Naive thymus-derived CD4-positive, alpha-beta T cell (primary cell): Measurements from ENCODE around the gene EFR3B. TPM values are rescaled to one million over a fixed set of nuclear protein-coding genes. Genes with fewer than 3 reads are reported as not detected.
"Not testable (repeated sequence)": the region's sequence is repeated elsewhere in the genome, so short reads cannot be mapped to it uniquely, and the experiment has no call there.

Experiments
- ATAC-seq: fragments of 150-1000 bp; cut with Tn5 transposase; 2 replicates; pipeline ENCODE4 v1.10.0; 2021; ENCODE audit warnings: mild to moderate bottlenecking, moderate library complexity
- CTCF ChIA-PET: fragments of 350-600 bp; sonication (Branson Sonifier 250); formaldehyde crosslinking; loops from one replicate; lab custom pipeline; 2021; ENCODE audit warnings: antibody characterized with exemption; lab: Charles Lee
- POLR2A ChIA-PET: fragments of 350-600 bp; sonication (Branson Sonifier 250); formaldehyde crosslinking; loops from one replicate; lab custom pipeline; 2021; ENCODE audit warnings: antibody characterized with exemption, inconsistent platforms; lab: Charles Lee
- DNase-seq, 9 donors: peaks; one replicate each; pipeline versions ENCODE4 v3.0.0 to v3.0.0-alpha.2; 2020 to 2022; ENCODE audit warnings: mixed read lengths in 1 of 9
- H3K27ac ChIP-seq: one replicate; pipeline ENCODE4 v1.7.0; 2013; ENCODE audit warnings: mild to moderate bottlenecking, low read depth, low read length, moderate library complexity
- H3K27me3 ChIP-seq, 2 donors: one replicate each; pipeline ENCODE4 v1.7.0; 2013; ENCODE audit warnings: low read length in 2 of 2, mild to moderate bottlenecking in 2 of 2, moderate library complexity in 2 of 2; ENCODE audit not compliant: control insufficient read depth in 2 of 2, insufficient read depth in 2 of 2
- H3K36me3 ChIP-seq, 3 experiments: 1 replicate in 2 of 3; 2 replicates in 1 of 3; pipeline ENCODE4 v1.7.0; 2013; ENCODE audit warnings: low read length in 3 of 3, mild to moderate bottlenecking in 3 of 3, moderate library complexity in 1 of 3; ENCODE audit not compliant: insufficient read depth in 3 of 3, control insufficient read depth in 2 of 3
- H3K4me1 ChIP-seq, 2 donors: one replicate each; pipeline ENCODE4 v1.7.0; 2013; ENCODE audit warnings: low read length in 2 of 2, mild to moderate bottlenecking in 2 of 2, moderate library complexity in 1 of 2; ENCODE audit not compliant: control insufficient read depth in 2 of 2, insufficient read depth in 2 of 2
- H3K4me3 ChIP-seq: 2 replicates; pipeline ENCODE4 v1.7.0; 2013; ENCODE audit warnings: mild to moderate bottlenecking, low read length
- H3K9me3 ChIP-seq, 3 experiments: 1 replicate in 2 of 3; 2 replicates in 1 of 3; pipeline ENCODE4 v1.7.0; 2013; ENCODE audit warnings: low read length in 3 of 3; ENCODE audit not compliant: control insufficient read depth in 2 of 3
- H3K27ac Mint-ChIP-seq, 9 donors: one replicate each; pipeline ENCODE4 v1.8.0; 2020 to 2022; ENCODE audit warnings: mixed read lengths in 9 of 9, mild to moderate bottlenecking in 8 of 9, moderate library complexity in 5 of 9, inconsistent platforms in 2 of 9
- H3K27me3 Mint-ChIP-seq, 5 donors: one replicate each; pipeline ENCODE4 v1.8.0; 2021 to 2022; ENCODE audit warnings: mixed read lengths in 5 of 5, mild to moderate bottlenecking in 1 of 5
- H3K36me3 Mint-ChIP-seq, 5 donors: one replicate each; pipeline ENCODE4 v1.8.0; 2020 to 2022; ENCODE audit warnings: mixed read lengths in 5 of 5, mild to moderate bottlenecking in 3 of 5, inconsistent platforms in 1 of 5
- H3K4me1 Mint-ChIP-seq, 7 donors: one replicate each; pipeline ENCODE4 v1.8.0; 2020 to 2022; ENCODE audit warnings: mixed read lengths in 7 of 7, mild to moderate bottlenecking in 3 of 7, inconsistent platforms in 1 of 7
- H3K4me3 Mint-ChIP-seq, 10 donors: one replicate each; pipeline ENCODE4 v1.8.0; 2020 to 2022; ENCODE audit warnings: mild to moderate bottlenecking in 10 of 10, mixed read lengths in 10 of 10, moderate library complexity in 6 of 10, inconsistent platforms in 2 of 10
- H3K9me3 Mint-ChIP-seq, 11 donors: one replicate each; pipeline ENCODE4 v1.8.0; 2020 to 2022; ENCODE audit warnings: mixed read lengths in 11 of 11, mild to moderate bottlenecking in 4 of 11, inconsistent platforms in 1 of 11, moderate library complexity in 1 of 11
- intact Hi-C, 2 donors: fragments of 100-400 bp; cut with micrococcal nuclease; formaldehyde crosslinking; loops; one replicate each; pipeline ENCODE4 v1.15.1; 2023
- polyA plus RNA-seq, 2 donors: library from polyadenylated mRNA; unstranded; fragments of 300-500 nt; fragmentation: Illumina TruSeq; gene quantifications; one replicate each; pipeline ENCODE4 v1.2.3, GENCODE V29; 2021
- total RNA-seq, 6 experiments: library from RNA in 5 of 6; stranded (reverse) in 5 of 6; gene quantifications; 1 replicate in 5 of 6; 2 replicates in 1 of 6; pipeline ENCODE4 v1.2.3 and lab custom pipeline; 2021 to 2026

The EFR3B gene
- total and polyA plus RNA-seq, 7 experiments from 2014 or later, result 0.05 to 0.10 (median 0.08) TPM; not detected in 3

- H3K9me3 Mint-ChIP-seq, H3K36me3 Mint-ChIP-seq, H3K9me3 ChIP-seq, intact Hi-C loops, ATAC-seq, H3K4me1 ChIP-seq, H3K27me3 ChIP-seq, DNase-seq, CTCF ChIA-PET, H3K36me3 ChIP-seq: not testable (repeated sequence)
- Mint-ChIP-seq H3K27me3 (peaks cover 0 to 34% (median 8%) of the 10 kb centered on the region in 5 donors), H3K4me1 (peaks cover 12 to 38% (median 26%) of the 10 kb centered on the region in 7 donors), H3K27ac (peak overlapping the region in 7 of 9 donors; percentile 18 to 77 (median 46)), H3K4me3 (peak overlapping the region; percentile 32 to 80 (median 62))
- Histone ChIP-seq H3K27ac (peak overlapping the region; percentile 67), H3K4me3 (peak overlapping the region; percentile 52)
- POLR2A ChIA-PET, result interaction anchor here (0.7 kb wide), 2 partner anchors 12 to 166 kb away, joined by 3 read pairs; no protein-coding TSS in a partner anchor
Observed at GRCh38 chr2:25162061-25162460, 120.2 kb downstream of the EFR3B start.

GRCh38 chr2:25164561-25164960, 122.7 kb downstream of the EFR3B start:
- intact Hi-C loops, result no loop called here
- DNase-seq, result no peak
- Histone ChIP-seq H3K27ac (no peak overlapping the region), H3K4me3 (no peak overlapping the region), H3K36me3 (no peaks in the 10 kb centered on the region), H3K27me3 (no peaks in the 10 kb centered on the region), H3K4me1 (peaks cover 9% of the 10 kb centered on the region in 2 donors), H3K9me3 (no peaks in the 10 kb centered on the region)
- Mint-ChIP-seq H3K4me1 (peaks cover 9 to 47% (median 36%) of the 10 kb centered on the region in 7 donors), H3K27ac (no peak overlapping the region), H3K4me3 (no peak overlapping the region), H3K9me3 (peaks cover 0 to 5% (median 0%) of the 10 kb centered on the region in 11 donors), H3K36me3 (peaks cover 0 to 8% (median 0%) of the 10 kb centered on the region in 5 donors), H3K27me3 (peaks cover 3 to 56% (median 23%) of the 10 kb centered on the region in 5 donors)
- ChIA-PET CTCF (interaction anchor here (0.7 to 1.7 kb wide), 2 partner anchors 32 to 198 kb away, joined by 3 to 6 read pairs; no protein-coding TSS in a partner anchor), POLR2A (interaction anchor here (0.6 kb wide), 1 partner anchor 9 kb away, joined by 4 read pairs; no protein-coding TSS in a partner anchor)
- no peak for ATAC-seq

- Histone ChIP-seq H3K36me3 (no peaks in the 10 kb centered on the region), H3K9me3 (no peaks in the 10 kb centered on the region), H3K27ac (no peak overlapping the region), H3K4me1 (no peaks in the 10 kb centered on the region), H3K4me3 (no peak overlapping the region), H3K27me3 (no peaks in the 10 kb centered on the region)
- POLR2A ChIA-PET, result interaction anchor here (1.0 to 1.9 kb wide), 2 partner anchors 30 to 196 kb away, joined by 3 to 7 read pairs; no protein-coding TSS in a partner anchor
- peak in 7 of 9 donors; percentile 12 to 46 (median 40) for DNase-seq
- peak; percentile 69 for ATAC-seq
- CTCF ChIA-PET, result interaction anchor here (0.6 to 2.0 kb wide), 15 partner anchors 8 to 534 kb away, joined by 3 to 10 read pairs (median 4); no protein-coding TSS in a partner anchor
- peak overlapping the region in 2 of 9 donors; percentile 2 to 69 for H3K27ac Mint-ChIP-seq
- H3K4me1 Mint-ChIP-seq, result peaks cover 6 to 36% (median 26%) of the 10 kb centered on the region in 7 donors
- peaks cover 11 to 73% (median 35%) of the 10 kb centered on the region in 5 donors for H3K27me3 Mint-ChIP-seq
- intact Hi-C loops, result loop anchor here (1.0 to 2.0 kb wide), 4 partner anchors 30 to 535 kb away; no protein-coding TSS in a partner anchor
- peaks cover 0 to 5% (median 0%) of the 10 kb centered on the region in 11 donors for H3K9me3 Mint-ChIP-seq
- peak overlapping the region in 7 of 10 donors; percentile 15 to 83 (median 68) for H3K4me3 Mint-ChIP-seq
- H3K36me3 Mint-ChIP-seq, result peaks cover 0 to 3% (median 0%) of the 10 kb centered on the region in 5 donors
Observed at GRCh38 chr2:25165992-25166875, 124.4 kb downstream of the EFR3B start.

- peaks cover 15 to 87% (median 45%) of the 10 kb centered on the region in 5 donors for H3K27me3 Mint-ChIP-seq
- H3K4me3 Mint-ChIP-seq, result peak within 1 kb of the TSS; percentile 34 to 83 (median 72)
- DNase-seq (peak in 7 of 9 donors; percentile 19 to 44 (median 33)), ATAC-seq (peak; percentile 69)
- Histone ChIP-seq H3K4me1 (no peaks in the 10 kb centered on the region), H3K36me3 (no peaks in the 10 kb centered on the region), H3K27me3 (no peaks in the 10 kb centered on the region), H3K27ac (no peak within 1 kb of the TSS), H3K4me3 (peak within 1 kb of the TSS; percentile 46), H3K9me3 (no peaks in the 10 kb centered on the region)
- peak within 1 kb of the TSS in 1 of 9 donors; percentile 46 for H3K27ac Mint-ChIP-seq
- no peaks in the 10 kb centered on the region for H3K9me3 Mint-ChIP-seq
- H3K36me3 Mint-ChIP-seq, result peaks cover 0 to 3% (median 0%) of the 10 kb centered on the region in 5 donors
- peaks cover 6 to 40% (median 30%) of the 10 kb centered on the region in 7 donors for H3K4me1 Mint-ChIP-seq
- ChIA-PET CTCF (interaction anchor here (0.9 to 1.5 kb wide), 3 partner anchors 27 to 59 kb away, joined by 3 read pairs; no protein-coding TSS in a partner anchor), POLR2A (interaction anchor here (1.9 kb wide), 1 partner anchor 27 kb away, joined by 7 read pairs; no protein-coding TSS in a partner anchor)
- intact Hi-C loops, result no loop called here
Observed at GRCh38 chr2:25168256-25169072, 126.6 kb downstream of the EFR3B start, which contains the start of gene POMC. POMC (minus strand) TSS chr2:25168580; CDS start chr2:25164772, 3,808 bp downstream.

DNA sequence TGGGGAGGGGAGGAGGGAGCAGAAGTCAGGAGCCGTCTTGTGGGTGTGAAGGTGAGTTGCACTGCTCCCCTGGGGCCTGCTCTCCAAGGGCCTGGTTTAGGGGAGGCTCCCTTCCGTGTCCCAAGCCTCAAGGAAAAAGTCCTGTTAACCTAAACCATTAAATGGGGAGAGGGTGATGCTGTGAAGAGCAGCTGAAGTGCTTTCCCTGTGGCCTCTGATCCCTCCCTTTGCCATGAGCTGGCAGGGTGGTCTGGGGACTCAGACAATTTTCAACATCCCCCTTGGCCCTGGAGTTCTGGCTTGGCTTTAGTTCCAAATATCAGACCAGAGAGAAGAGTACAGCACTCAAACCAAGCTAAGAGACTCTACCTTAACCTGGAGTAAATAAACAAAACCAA, 127.2 kb downstream of the EFR3B start:
- no peak overlapping the region for H3K27ac ChIP-seq
- H3K27me3 ChIP-seq, result no peaks in the 10 kb centered on the region
- peaks cover 6 to 40% (median 30%) of the 10 kb centered on the region in 7 donors for H3K4me1 Mint-ChIP-seq
- H3K4me3 Mint-ChIP-seq, result peak overlapping the region; percentile 34 to 83 (median 72)
- no peak for DNase-seq
- no peaks in the 10 kb centered on the region for H3K36me3 ChIP-seq
- peaks cover 0 to 3% (median 0%) of the 10 kb centered on the region in 5 donors for H3K36me3 Mint-ChIP-seq
- no peak overlapping the region for H3K4me3 ChIP-seq
- no peaks in the 10 kb centered on the region for H3K4me1 ChIP-seq
- CTCF ChIA-PET, result interaction anchor here (0.9 to 1.5 kb wide), 2 partner anchors 27 to 59 kb away, joined by 3 read pairs; no protein-coding TSS in a partner anchor
- intact Hi-C loops, result no loop called here
- no peak for ATAC-seq
- H3K27ac Mint-ChIP-seq, result no peak overlapping the region
- no peaks in the 10 kb centered on the region for H3K9me3 ChIP-seq
- POLR2A ChIA-PET, result no interaction called here
- H3K27me3 Mint-ChIP-seq, result peaks cover 15 to 90% (median 45%) of the 10 kb centered on the region in 5 donors
- no peaks in the 10 kb centered on the region for H3K9me3 Mint-ChIP-seq
